Fibroblast of villous mesenchyme (primary cell): ENCODE results near the gene GABPA. TPM values are rescaled to one million over a fixed set of nuclear protein-coding genes. Genes with fewer than 3 reads are reported as not detected.

Experiments
- DNase-seq: peaks from one replicate; pipeline ENCODE4 v3.0.0-alpha.2; 2010; ENCODE audit warnings: low read depth
- H3K4me3 ChIP-seq: 2 replicates; pipeline ENCODE4 v1.5.1; 2011; ENCODE audit warnings: low read depth, mild to moderate bottlenecking, low read length
- total RNA-seq: library from RNA; depleted of rRNA; stranded (reverse); fragments of >200 nt; gene quantifications from 2 replicates; pipeline ENCODE4 v1.2.3, GENCODE V29; 2012
- TF ChIP-seq, protein P1 (sequence below): IDR thresholded peaks from 2 replicates; pipeline ENCODE4 v1.5.1; 2012; ENCODE audit warnings: low read depth, mild to moderate bottlenecking, low read length; ENCODE audit not compliant: insufficient read depth

The GABPA gene
- total RNA-seq, 1 donor: 31.1 TPM

DNA sequence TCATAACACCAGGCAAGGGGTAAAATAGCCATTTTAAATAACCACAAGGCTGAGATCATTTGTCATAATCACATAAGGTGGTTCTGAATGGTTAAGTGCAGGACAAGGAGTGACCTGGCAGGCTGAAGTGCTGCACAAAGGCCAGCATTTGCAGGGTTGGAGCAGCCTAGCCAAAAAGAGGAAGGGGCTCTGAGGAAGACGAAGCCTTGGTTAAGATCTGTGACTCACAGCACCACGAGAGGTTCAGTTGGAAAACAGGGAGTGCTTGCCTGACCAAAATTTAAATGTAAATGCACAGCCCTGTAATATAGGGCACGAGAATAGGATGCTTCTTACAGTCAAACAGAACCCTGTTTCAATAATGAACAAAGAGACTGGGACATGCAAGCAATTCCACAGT, 12.1 kb upstream of the GABPA start:
- TF ChIP-seq, protein P1, sequence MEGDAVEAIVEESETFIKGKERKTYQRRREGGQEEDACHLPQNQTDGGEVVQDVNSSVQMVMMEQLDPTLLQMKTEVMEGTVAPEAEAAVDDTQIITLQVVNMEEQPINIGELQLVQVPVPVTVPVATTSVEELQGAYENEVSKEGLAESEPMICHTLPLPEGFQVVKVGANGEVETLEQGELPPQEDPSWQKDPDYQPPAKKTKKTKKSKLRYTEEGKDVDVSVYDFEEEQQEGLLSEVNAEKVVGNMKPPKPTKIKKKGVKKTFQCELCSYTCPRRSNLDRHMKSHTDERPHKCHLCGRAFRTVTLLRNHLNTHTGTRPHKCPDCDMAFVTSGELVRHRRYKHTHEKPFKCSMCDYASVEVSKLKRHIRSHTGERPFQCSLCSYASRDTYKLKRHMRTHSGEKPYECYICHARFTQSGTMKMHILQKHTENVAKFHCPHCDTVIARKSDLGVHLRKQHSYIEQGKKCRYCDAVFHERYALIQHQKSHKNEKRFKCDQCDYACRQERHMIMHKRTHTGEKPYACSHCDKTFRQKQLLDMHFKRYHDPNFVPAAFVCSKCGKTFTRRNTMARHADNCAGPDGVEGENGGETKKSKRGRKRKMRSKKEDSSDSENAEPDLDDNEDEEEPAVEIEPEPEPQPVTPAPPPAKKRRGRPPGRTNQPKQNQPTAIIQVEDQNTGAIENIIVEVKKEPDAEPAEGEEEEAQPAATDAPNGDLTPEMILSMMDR: no peak
- H3K4me3 ChIP-seq: no peak overlapping the region
- DNase-seq: no peak

DNA sequence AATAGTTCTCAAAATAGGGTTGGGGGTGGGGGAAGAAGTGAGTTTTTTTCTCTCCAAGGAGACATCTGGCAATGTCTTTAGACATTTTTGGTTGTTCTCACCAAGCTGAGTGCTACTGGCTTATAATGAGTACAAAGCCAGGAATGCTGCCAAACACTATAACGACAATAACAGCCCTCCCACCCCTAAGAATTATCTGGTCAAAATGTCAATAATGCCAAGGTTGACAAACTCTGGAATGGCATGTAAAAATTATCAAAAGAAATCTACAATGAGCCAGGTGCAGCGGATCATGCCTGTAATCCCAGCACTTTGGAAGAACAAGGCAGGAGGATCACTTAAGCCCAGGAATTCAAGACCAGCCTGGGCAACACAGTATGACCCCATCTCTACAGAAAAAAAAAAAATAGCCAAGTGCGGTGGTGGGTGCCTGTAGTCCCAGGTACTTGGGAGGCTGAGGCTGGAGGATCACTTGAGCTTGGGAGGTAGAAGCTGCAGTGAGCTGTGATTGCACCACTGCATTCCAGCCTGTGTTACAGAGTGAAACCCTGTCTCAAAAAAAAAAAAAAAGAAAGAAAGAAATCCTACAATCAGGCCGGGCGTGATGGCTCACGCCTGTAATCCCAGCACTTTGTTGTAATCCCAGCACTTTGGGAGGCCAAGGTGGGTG, 2.5 kb upstream of the GABPA start:
- TF ChIP-seq, protein P1: no peak
- H3K4me3 ChIP-seq: no peak overlapping the region
- DNase-seq: peak; percentile 13

DNA sequence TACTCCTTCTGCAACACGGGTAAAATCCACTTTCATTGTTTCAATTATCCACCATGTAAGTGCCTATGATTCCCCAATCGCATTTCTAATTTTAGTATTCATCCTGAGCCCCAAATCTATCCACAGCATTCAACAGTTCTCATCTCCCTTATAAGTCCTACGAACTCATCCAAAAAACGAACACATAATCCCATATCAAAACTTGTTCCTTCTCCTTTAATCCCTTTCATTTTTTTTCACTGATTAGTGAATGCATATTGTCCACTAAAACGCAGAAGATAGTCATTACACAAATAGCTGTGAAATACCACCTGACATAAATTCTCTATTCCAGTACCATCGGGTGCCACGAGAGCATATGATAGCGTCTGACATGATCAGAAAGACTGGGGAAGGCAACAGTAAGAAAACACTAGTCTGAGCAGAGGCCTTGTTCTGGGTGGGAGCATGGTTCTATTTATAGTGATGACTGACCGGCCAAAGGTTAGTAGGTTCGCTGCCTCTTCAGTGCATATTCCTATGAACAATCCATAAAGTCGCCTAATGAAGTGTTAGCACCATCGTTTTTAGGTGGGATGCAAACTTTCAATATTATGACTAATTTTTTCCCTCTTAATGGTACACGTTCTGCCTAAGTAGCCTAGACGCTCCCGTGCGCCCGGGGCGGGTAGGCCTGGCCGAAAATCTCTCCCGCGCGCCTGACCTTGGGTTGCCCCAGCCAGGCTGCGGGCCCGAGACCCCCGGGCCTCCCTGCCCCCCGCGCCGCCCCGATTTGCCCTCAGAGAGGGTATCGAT, 716 bp upstream of the GABPA start:
- peak; percentile 38 for DNase-seq
- H3K4me3 ChIP-seq: peak overlapping the region; percentile 91
- TF ChIP-seq, protein P1: no peak

DNA sequence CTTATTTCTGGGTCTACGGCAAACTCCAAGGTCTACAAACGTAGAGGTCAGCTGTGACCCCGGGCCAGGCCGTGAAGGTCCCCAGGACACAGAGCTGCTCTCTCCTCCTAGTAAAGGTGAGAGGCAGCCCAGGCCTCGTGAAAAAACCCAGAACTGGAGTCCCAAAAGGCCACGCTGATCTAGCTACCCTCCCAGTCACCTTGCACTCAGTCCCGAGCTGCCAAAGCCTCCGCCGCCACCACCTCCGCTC, 193 bp upstream of the GABPA start:
- DNase-seq: no peak
- H3K4me3 ChIP-seq: peak overlapping the region; percentile 91
- TF ChIP-seq, protein P1: no peak

DNA sequence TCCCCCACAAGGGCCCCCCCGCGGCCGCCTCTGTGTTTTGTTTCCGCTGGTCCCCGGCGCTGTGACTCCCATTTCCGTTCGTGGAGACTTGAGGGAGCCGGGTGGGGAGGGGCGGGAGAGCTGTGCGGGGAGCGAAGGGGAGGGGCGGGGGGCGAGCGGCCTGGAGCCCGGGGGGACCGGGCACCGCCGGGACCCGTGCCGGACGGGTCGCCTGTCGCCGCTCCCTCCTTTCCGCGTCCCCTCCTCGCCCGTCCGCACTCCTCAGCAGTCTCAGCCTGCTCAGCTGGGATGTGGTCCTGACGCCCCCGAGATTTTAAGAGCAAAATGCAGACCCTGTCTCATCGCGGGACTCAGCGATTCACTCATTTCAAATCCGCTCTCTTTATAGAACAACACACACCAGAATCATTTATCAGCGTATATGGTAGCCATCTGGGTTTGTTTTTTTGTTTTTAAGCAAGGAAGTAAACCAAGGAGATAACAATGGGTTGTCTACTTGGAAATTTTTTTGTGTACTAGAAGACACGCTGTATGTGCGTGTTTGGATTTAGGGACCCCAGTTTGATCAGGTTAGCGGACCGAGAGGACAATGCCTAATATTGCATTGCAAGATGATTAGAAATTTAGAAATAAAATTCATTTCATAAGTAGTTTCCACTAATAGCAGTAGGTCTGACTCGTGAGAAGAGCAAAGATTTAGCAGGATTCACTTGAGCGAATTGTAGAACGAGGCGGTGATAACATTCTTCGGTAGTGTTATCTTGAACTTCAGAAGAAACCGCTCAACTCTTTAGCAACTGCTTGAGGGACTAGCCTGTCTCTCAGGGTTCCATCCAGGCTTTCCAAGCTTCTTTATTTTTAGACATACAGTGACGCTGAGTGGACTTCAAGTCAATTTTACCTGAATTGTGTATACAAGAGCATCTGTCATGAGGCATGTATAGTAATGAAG, 1.1 kb downstream of the GABPA start:
- TF ChIP-seq, protein P1: no peak
- DNase-seq: peak; percentile 88
- peak overlapping the region; percentile 91 for H3K4me3 ChIP-seq

DNA sequence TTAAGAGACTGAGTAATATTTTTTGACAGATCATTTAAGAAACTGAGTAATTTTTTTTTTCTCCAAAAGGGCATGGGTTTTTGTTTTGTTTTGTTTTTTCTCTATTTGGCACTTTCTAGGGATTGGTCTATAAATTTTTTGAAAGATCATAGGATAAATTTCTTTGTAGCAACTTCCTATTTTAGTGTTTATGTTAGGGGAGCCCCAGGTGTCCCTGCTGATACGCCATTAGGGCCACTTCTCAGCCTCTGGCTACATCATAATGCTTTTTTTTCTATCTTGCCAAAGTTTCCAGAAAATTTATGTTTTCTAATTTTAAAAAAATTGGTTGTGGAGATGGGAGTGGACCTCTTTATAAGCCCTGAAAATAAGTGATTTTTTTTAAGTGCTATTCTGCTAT, 2.6 kb downstream of the GABPA start:
- TF ChIP-seq, protein P1: no peak
- H3K4me3 ChIP-seq: no peak overlapping the region
- no peak for DNase-seq
